HCT116 (cell line): ENCODE data around the gene APEX2. TPM values are rescaled to one million over a fixed set of nuclear protein-coding genes. Genes with fewer than 3 reads are reported as not detected.

Experiments
- ATAC-seq: fragments of 200-7000 bp; cut with Tn5 transposase; 2 replicates; pipeline ENCODE4 v1.9.1; 2020; ENCODE audit warnings: mild to moderate bottlenecking, moderate library complexity
- BruUV-seq: library from RNA; stranded (reverse); fragments of 400-500 nt; replicated peaks from 2 replicates; lab custom pipeline; 2021; lab: Mats Ljungman, UMichigan
- CTCF ChIA-PET: fragments of 300-600 bp; sonication (Branson Sonifier 250); formaldehyde crosslinking; loops from one replicate; lab custom pipeline; 2021; ENCODE audit warnings: antibody characterized with exemption; lab: Charles Lee
- POLR2A ChIA-PET: fragments of 300-600, 350-600 bp; sonication (Branson Sonifier 250); formaldehyde crosslinking; loops from one replicate; lab custom pipeline; 2021; ENCODE audit warnings: antibody characterized with exemption; lab: Charles Lee
- RAD21 ChIA-PET, 2 experiments: fragments of 300-600 bp; sonication (Branson Sonifier 250); formaldehyde crosslinking; loops; one replicate each; lab custom pipeline; 2023; ENCODE audit warnings: low total read pairs in 2 of 2; ENCODE audit not compliant: uncharacterized antibody in 2 of 2, unreplicated experiment in 2 of 2, low non-redundant PET in 1 of 2; lab: Charles Lee
- DNase-seq: peaks from one replicate; pipeline ENCODE4 v3.0.0-alpha.2; 2010; ENCODE audit warnings: low read depth, low spot score
- H2AFZ ChIP-seq: fragments of 200-600 bp; shearing (Covaris generic), sonication (generic); 2 replicates; pipeline ENCODE4 v1.6.1; 2017; ENCODE audit warnings: low read depth, mixed run types, mixed read lengths, antibody characterized with exemption, low read length; ENCODE audit not compliant: poor library complexity, severe bottlenecking
- H3K27ac ChIP-seq: 2 replicates; pipeline ENCODE4 v1.5.1; 2012; ENCODE audit warnings: low read depth, low read length
- H3K27me3 ChIP-seq: fragments of 200-600 bp; sonication (generic); 2 replicates; pipeline ENCODE4 v1.6.1; 2016; ENCODE audit warnings: mixed run types, low read length, mixed read lengths; ENCODE audit not compliant: insufficient read depth
- H3K36me3 ChIP-seq, 2 experiments: fragments of 200-500 bp in 1 of 2; fragments of 200-600 bp in 1 of 2; sonication (Bioruptor generic) in 1 of 2; sonication (generic) in 1 of 2; 2 replicates each; pipeline versions ENCODE4 v1.5.1 to v1.6.1; 2014 to 2016; ENCODE audit warnings: low read length in 2 of 2, inconsistent platforms in 1 of 2, mixed read lengths in 1 of 2, mixed run types in 1 of 2; ENCODE audit not compliant: insufficient read depth in 2 of 2, control insufficient read depth in 1 of 2
- H3K4me1 ChIP-seq, 2 experiments: fragments of 200-600 bp in 1 of 2; sonication (generic) in 1 of 2; 2 replicates each; pipeline versions ENCODE4 v1.5.1 to v1.6.1; 2012 to 2017; ENCODE audit warnings: low read length in 2 of 2, inconsistent platforms in 1 of 2, mild to moderate bottlenecking in 1 of 2, mixed read lengths in 1 of 2, mixed run types in 1 of 2, moderate library complexity in 1 of 2; ENCODE audit not compliant: insufficient read depth in 2 of 2, control insufficient read depth in 1 of 2
- H3K4me2 ChIP-seq: fragments of 200-600 bp; sonication (generic); 2 replicates; pipeline ENCODE4 v1.6.1; 2017; ENCODE audit warnings: mixed run types, low read length, mixed read lengths
- H3K4me3 ChIP-seq, 2 experiments: fragments of 200-600 bp in 1 of 2; sonication (generic) in 1 of 2; replicated peaks in 1 of 2; 2 replicates each; pipeline ENCODE4 v1.5.1; 2011 to 2016; ENCODE audit warnings: low read length in 2 of 2, control low read depth in 1 of 2, low read depth in 1 of 2, mild to moderate bottlenecking in 1 of 2, mixed read lengths in 1 of 2, mixed run types in 1 of 2
- H3K79me2 ChIP-seq: fragments of 200-600 bp; sonication (generic); 2 replicates; pipeline ENCODE4 v1.6.1; 2017; ENCODE audit warnings: mild to moderate bottlenecking, mixed run types, low read length, moderate library complexity, mixed read lengths; ENCODE audit not compliant: insufficient read depth
- H3K9ac ChIP-seq: fragments of 200-600 bp; sonication (generic); 2 replicates; pipeline ENCODE4 v1.6.1; 2016; ENCODE audit warnings: low read length, mixed read lengths
- H3K9me2 ChIP-seq: fragments of 200-600 bp; sonication (generic), shearing (Covaris generic); 2 replicates; pipeline ENCODE4 v1.6.1; 2017; ENCODE audit warnings: mixed run types, mild to moderate bottlenecking, moderate library complexity; ENCODE audit not compliant: insufficient read depth
- H3K9me3 ChIP-seq, 2 experiments: fragments of 200-500 bp in 1 of 2; fragments of 200-600 bp in 1 of 2; sonication (Bioruptor generic) in 1 of 2; sonication (generic) in 1 of 2; 2 replicates each; pipeline ENCODE4 v1.6.1; 2014 to 2017; ENCODE audit warnings: low read length in 2 of 2, mixed read lengths in 2 of 2, inconsistent platforms in 1 of 2, low read depth in 1 of 2, mild to moderate bottlenecking in 1 of 2, mixed run types in 1 of 2, moderate library complexity in 1 of 2; ENCODE audit not compliant: control insufficient read depth in 1 of 2, insufficient read depth in 1 of 2
- H4K20me1 ChIP-seq: fragments of 200-600 bp; sonication (generic), shearing (Covaris generic); 2 replicates; pipeline ENCODE4 v1.6.1; 2017; ENCODE audit warnings: mixed run types, mild to moderate bottlenecking, moderate library complexity; ENCODE audit not compliant: insufficient read depth
- ELF1 ChIP-seq: IDR thresholded peaks from 2 replicates; pipeline ENCODE4 v1.6.1; 2012; ENCODE audit warnings: low read depth, borderline replicate concordance
- JUND ChIP-seq: IDR thresholded peaks from 2 replicates; pipeline ENCODE4 v1.6.1; 2012
- POLR2A ChIP-seq: IDR thresholded peaks from 2 replicates; pipeline ENCODE4 v1.7.0; 2011; ENCODE audit warnings: borderline replicate concordance; ENCODE audit not compliant: insufficient read depth, insufficient read length; ENCODE audit errors: extremely low read depth
- RAD21 ChIP-seq: IDR thresholded peaks from 2 replicates; pipeline ENCODE4 v1.6.1; 2012; ENCODE audit warnings: low read depth, mild to moderate bottlenecking
- SP1 ChIP-seq: IDR thresholded peaks from 2 replicates; pipeline ENCODE4 v1.6.1; 2012; ENCODE audit warnings: low read depth
- YY1 ChIP-seq: IDR thresholded peaks from 2 replicates; pipeline ENCODE4 v1.6.1; 2011; ENCODE audit warnings: low read length, low read depth, moderate library complexity, mild to moderate bottlenecking; ENCODE audit not compliant: insufficient replicate concordance; ENCODE audit errors: extremely low read depth
- intact Hi-C: fragments of 100-400 bp; cut with micrococcal nuclease; formaldehyde crosslinking; loops from 2 replicates; pipeline ENCODE4 v1.10.0; 2022
- total RNA-seq: library from RNA; stranded (reverse); gene quantifications from one replicate; pipeline ENCODE4 v1.2.1, GENCODE V29; 2021; ENCODE audit not compliant: unreplicated experiment
- TF ChIP-seq, protein P1 (sequence below): IDR thresholded peaks from 2 replicates; pipeline ENCODE4 v1.6.1; 2012
- TF ChIP-seq, protein P2 (sequence below): IDR thresholded peaks from 2 replicates; pipeline ENCODE4 v1.6.1; 2012
- TF ChIP-seq, protein P3 (sequence below), 3 experiments: fragments of 200-600 bp in 1 of 3; sonication (generic) in 1 of 3; IDR thresholded peaks in 2 of 3; conservative IDR thresholded peaks in 1 of 3; 2 replicates each; pipeline ENCODE4 v1.5.1; 2012 to 2017; ENCODE audit warnings: low read depth in 2 of 3, low read length in 2 of 3, antibody characterized with exemption in 1 of 3, borderline replicate concordance in 1 of 3, control low read depth in 1 of 3, mild to moderate bottlenecking in 1 of 3, mixed read lengths in 1 of 3, mixed run types in 1 of 3, moderate library complexity in 1 of 3; ENCODE audit not compliant: insufficient read depth in 1 of 3
- TF ChIP-seq, protein P4 (sequence below): IDR thresholded peaks from 2 replicates; pipeline ENCODE4 v1.6.1; 2011; ENCODE audit warnings: mild to moderate bottlenecking, low read length, moderate library complexity; ENCODE audit not compliant: insufficient replicate concordance; ENCODE audit errors: extremely low read depth

Gene APEX2
- total RNA-seq, 1 experiment from 2014 or later, result 28.2 TPM

DNA sequence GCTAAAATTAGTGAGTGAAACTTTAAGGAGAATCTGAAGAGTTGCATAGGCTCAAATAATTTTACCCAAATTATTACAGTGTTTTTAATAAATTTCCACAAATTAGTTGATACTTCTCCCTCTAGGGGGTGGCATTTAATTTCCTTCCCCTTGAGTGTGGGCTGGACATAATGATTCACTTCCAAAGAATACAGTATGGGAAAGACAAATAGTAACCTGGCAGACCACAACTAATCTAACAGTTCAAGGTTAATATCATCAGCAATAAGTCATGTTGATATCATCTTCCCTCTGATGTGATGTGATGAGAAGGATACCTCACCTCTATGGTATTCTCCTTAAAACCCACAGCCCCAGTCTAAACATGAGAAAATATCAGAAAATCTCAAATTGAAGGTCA lies 21.7 kb upstream of the APEX2 start:
- ATAC-seq (0 out of 2 replicates have a peak, but pooled peaks have one; percentile 36), DNase-seq (no peak)
- H2AFZ ChIP-seq, result no peak overlapping the region
- ChIA-PET RAD21 (no interaction called here), POLR2A (interaction anchor here (0.8 kb wide), 1 partner anchor 21 kb away, joined by 4 read pairs; the partner anchor contains the start of gene APEX2), CTCF (no interaction called here)
- H3K4me1 ChIP-seq, result peaks cover 0 to 4% of the 10 kb centered on the region in 2 experiments; a peak in 1 of 4 replicates
- H3K9me3 ChIP-seq, result no peaks in the 10 kb centered on the region
- no peaks in the 10 kb centered on the region for H4K20me1 ChIP-seq
- TF ChIP-seq, protein P1, sequence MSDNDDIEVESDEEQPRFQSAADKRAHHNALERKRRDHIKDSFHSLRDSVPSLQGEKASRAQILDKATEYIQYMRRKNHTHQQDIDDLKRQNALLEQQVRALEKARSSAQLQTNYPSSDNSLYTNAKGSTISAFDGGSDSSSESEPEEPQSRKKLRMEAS, result no peak
- peak; percentile 37; the same call in 1 of the 2 replicates for TF ChIP-seq RAD21
- no peak for TF ChIP-seq POLR2A
- TF ChIP-seq, protein P2, sequence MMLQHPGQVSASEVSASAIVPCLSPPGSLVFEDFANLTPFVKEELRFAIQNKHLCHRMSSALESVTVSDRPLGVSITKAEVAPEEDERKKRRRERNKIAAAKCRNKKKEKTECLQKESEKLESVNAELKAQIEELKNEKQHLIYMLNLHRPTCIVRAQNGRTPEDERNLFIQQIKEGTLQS, result no peak
- no peak for TF ChIP-seq ELF1
- TF ChIP-seq, protein P3, sequence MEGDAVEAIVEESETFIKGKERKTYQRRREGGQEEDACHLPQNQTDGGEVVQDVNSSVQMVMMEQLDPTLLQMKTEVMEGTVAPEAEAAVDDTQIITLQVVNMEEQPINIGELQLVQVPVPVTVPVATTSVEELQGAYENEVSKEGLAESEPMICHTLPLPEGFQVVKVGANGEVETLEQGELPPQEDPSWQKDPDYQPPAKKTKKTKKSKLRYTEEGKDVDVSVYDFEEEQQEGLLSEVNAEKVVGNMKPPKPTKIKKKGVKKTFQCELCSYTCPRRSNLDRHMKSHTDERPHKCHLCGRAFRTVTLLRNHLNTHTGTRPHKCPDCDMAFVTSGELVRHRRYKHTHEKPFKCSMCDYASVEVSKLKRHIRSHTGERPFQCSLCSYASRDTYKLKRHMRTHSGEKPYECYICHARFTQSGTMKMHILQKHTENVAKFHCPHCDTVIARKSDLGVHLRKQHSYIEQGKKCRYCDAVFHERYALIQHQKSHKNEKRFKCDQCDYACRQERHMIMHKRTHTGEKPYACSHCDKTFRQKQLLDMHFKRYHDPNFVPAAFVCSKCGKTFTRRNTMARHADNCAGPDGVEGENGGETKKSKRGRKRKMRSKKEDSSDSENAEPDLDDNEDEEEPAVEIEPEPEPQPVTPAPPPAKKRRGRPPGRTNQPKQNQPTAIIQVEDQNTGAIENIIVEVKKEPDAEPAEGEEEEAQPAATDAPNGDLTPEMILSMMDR (IDR thresholded peaks at IDR 0.05 in 2 of 3, conservative IDR thresholded peaks at IDR 0.05 in 1 of 3; ENCODE audit: borderline replicate concordance in 1 of 3, insufficient read depth in 1 of 3, low read depth in 2 of 3, low read length in 2 of 3), result 0 out of 6 replicates have a peak, but pooled peaks of 2 of the 3 experiments have one; percentile 6
- no peaks in the 10 kb centered on the region for H3K36me3 ChIP-seq
- intact Hi-C loops, result no loop called here
- no peaks in the 10 kb centered on the region for H3K27me3 ChIP-seq
- no peaks in the 10 kb centered on the region for H3K9me2 ChIP-seq
- H3K9ac ChIP-seq, result no peak overlapping the region
- no peak overlapping the region for H3K4me3 ChIP-seq
- no peaks in the 10 kb centered on the region for H3K79me2 ChIP-seq
- BruUV-seq, result no TSS peak
- no peak overlapping the region for H3K4me2 ChIP-seq
- H3K27ac ChIP-seq, result no peak overlapping the region

DNA sequence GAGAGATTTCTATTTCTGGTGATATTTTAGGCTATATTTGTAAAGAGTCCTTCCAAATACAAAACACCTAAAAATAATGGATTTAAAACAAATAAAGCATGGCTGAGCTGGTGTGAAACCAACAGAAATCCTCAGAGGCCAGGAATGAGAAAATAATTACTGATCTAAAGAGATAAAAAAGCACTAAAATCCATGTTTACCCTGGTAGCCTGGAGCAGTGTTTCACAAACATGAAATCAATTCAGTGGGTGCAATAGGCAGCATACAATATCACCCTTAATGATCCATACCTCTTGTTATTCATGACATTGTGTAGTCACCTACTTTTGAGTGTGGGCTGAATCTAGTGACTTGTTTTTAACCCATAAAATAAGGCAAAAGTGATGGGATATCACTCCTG lies 20.7 kb upstream of the APEX2 start:
- H3K9ac ChIP-seq, result no peak overlapping the region
- intact Hi-C loops, result no loop called here
- BruUV-seq, result no TSS peak
- H3K27me3 ChIP-seq, result no peaks in the 10 kb centered on the region
- no peak for ATAC-seq
- CTCF ChIA-PET, result no interaction called here
- no peaks in the 10 kb centered on the region for H3K9me3 ChIP-seq
- no peaks in the 10 kb centered on the region for H3K36me3 ChIP-seq
- TF ChIP-seq SP1, result no peak
- TF ChIP-seq JUND, result no peak
- TF ChIP-seq, protein P4, sequence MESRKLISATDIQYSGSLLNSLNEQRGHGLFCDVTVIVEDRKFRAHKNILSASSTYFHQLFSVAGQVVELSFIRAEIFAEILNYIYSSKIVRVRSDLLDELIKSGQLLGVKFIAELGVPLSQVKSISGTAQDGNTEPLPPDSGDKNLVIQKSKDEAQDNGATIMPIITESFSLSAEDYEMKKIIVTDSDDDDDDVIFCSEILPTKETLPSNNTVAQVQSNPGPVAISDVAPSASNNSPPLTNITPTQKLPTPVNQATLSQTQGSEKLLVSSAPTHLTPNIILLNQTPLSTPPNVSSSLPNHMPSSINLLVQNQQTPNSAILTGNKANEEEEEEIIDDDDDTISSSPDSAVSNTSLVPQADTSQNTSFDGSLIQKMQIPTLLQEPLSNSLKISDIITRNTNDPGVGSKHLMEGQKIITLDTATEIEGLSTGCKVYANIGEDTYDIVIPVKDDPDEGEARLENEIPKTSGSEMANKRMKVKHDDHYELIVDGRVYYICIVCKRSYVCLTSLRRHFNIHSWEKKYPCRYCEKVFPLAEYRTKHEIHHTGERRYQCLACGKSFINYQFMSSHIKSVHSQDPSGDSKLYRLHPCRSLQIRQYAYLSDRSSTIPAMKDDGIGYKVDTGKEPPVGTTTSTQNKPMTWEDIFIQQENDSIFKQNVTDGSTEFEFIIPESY, result no peak
- TF ChIP-seq YY1, result no peak
- DNase-seq, result no peak
- no peaks in the 10 kb centered on the region for H4K20me1 ChIP-seq
- POLR2A ChIA-PET, result interaction anchor here (0.8 kb wide), 1 partner anchor 20 kb away, joined by 4 read pairs; the partner anchor contains the start of gene APEX2
- no peak overlapping the region for H3K4me2 ChIP-seq
- RAD21 ChIA-PET, result no interaction called here
- no peak overlapping the region for H2AFZ ChIP-seq
- H3K9me2 ChIP-seq, result no peaks in the 10 kb centered on the region
- H3K4me1 ChIP-seq, result peaks cover 0 to 4% of the 10 kb centered on the region in 2 experiments; a peak in 1 of 4 replicates
- no peaks in the 10 kb centered on the region for H3K79me2 ChIP-seq
- no peak overlapping the region for H3K4me3 ChIP-seq
- H3K27ac ChIP-seq, result no peak overlapping the region
